Ishikawa (cell line): ENCODE data around the gene PMEPA1.

Source experiments
- CEBPB ChIP-seq: IDR thresholded peaks from 2 replicates; pipeline ENCODE4 v1.6.1; 2012
- CREB1 ChIP-seq: IDR thresholded peaks from 2 replicates; pipeline ENCODE4 v1.6.1; 2012; ENCODE audit warnings: low read depth
- EGR1 ChIP-seq: IDR thresholded peaks from 2 replicates; pipeline ENCODE4 v1.6.1; 2012
- EP300 ChIP-seq: IDR thresholded peaks from 2 replicates; pipeline ENCODE4 v1.6.1; 2012; ENCODE audit warnings: borderline replicate concordance
- FOXM1 ChIP-seq: IDR thresholded peaks from 2 replicates; pipeline ENCODE4 v1.6.1; 2012; ENCODE audit warnings: low read depth, borderline replicate concordance
- MAX ChIP-seq: IDR thresholded peaks from 2 replicates; pipeline ENCODE4 v1.6.1; 2012
- NFIC ChIP-seq: IDR thresholded peaks from 2 replicates; pipeline ENCODE4 v1.6.1; 2012
- RAD21 ChIP-seq: IDR thresholded peaks from 2 replicates; pipeline ENCODE4 v1.6.1; 2012; ENCODE audit warnings: low read depth
- REST ChIP-seq: IDR thresholded peaks from 2 replicates; pipeline ENCODE4 v1.6.1; 2012; ENCODE audit warnings: low read depth, mild to moderate bottlenecking
- TAF1 ChIP-seq: IDR thresholded peaks from 2 replicates; pipeline ENCODE4 v1.6.1; 2012; ENCODE audit warnings: low read depth, mild to moderate bottlenecking
- TCF12 ChIP-seq: IDR thresholded peaks from 2 replicates; pipeline ENCODE4 v1.6.1; 2012; ENCODE audit warnings: low read depth
- TEAD4 ChIP-seq: IDR thresholded peaks from 2 replicates; pipeline ENCODE4 v1.6.1; 2012
- USF1 ChIP-seq: IDR thresholded peaks from 2 replicates; pipeline ENCODE4 v1.6.1; 2012
- YY1 ChIP-seq: IDR thresholded peaks from 2 replicates; pipeline ENCODE4 v1.6.1; 2012; ENCODE audit warnings: low read depth
- ZBTB7A ChIP-seq: IDR thresholded peaks from 2 replicates; pipeline ENCODE4 v1.6.1; 2012; ENCODE audit warnings: low read depth

PMEPA1 gene

GRCh38 chr20:57618764-57619050 lies 91.1 kb downstream of the PMEPA1 start:
- TF ChIP-seq TCF12, result no peak
- no peak for TF ChIP-seq CEBPB
- no peak for TF ChIP-seq CREB1
- no peak for TF ChIP-seq USF1
- TF ChIP-seq YY1, result no peak
- no peak for TF ChIP-seq EP300
- TF ChIP-seq MAX, result no peak
- TF ChIP-seq ZBTB7A, result no peak
- no peak for TF ChIP-seq REST
- no peak for TF ChIP-seq FOXM1
- TF ChIP-seq TEAD4, result no peak
- TF ChIP-seq RAD21, result no peak
- no peak for TF ChIP-seq NFIC
- no peak for TF ChIP-seq EGR1

GRCh38 chr20:57618091-57618763 lies 91.6 kb downstream of the PMEPA1 start:
- no peak for TF ChIP-seq USF1
- TF ChIP-seq REST, result no peak
- TF ChIP-seq ZBTB7A, result no peak
- TF ChIP-seq RAD21, result no peak
- no peak for TF ChIP-seq TEAD4
- no peak for TF ChIP-seq EGR1
- no peak for TF ChIP-seq TAF1
- TF ChIP-seq CREB1, result no peak
- TF ChIP-seq EP300, result no peak
- no peak for TF ChIP-seq YY1
- no peak for TF ChIP-seq TCF12

- TF ChIP-seq CREB1 (no peak), USF1 (no peak), ZBTB7A (no peak), CEBPB (no peak), EGR1 (no peak), NFIC (no peak), REST (no peak), TEAD4 (no peak), TAF1 (no peak), EP300 (no peak), TCF12 (no peak), YY1 (no peak), FOXM1 (no peak), MAX (no peak), RAD21 (no peak)
Measured at GRCh38 chr20:57617079-57617795, 92.6 kb downstream of the PMEPA1 start.
